Mesenchymal stem cell (in vitro differentiated cells and primary cell): ENCODE results near the gene ACOT7.

Experiments
- DNase-seq: peaks from one replicate; pipeline ENCODE4 v3.0.0-alpha.2; 2013
- H2AFZ ChIP-seq: one replicate; pipeline ENCODE4 v1.6.1; 2013; ENCODE audit warnings: low read depth, mild to moderate bottlenecking, control low read depth, inconsistent platforms, low read length, moderate library complexity
- H2AK5ac ChIP-seq: 2 replicates; pipeline ENCODE4 v1.6.1; 2013; ENCODE audit warnings: low read length, moderate library complexity, mild to moderate bottlenecking, inconsistent platforms; ENCODE audit not compliant: severe bottlenecking
- H2BK120ac ChIP-seq: one replicate; pipeline ENCODE4 v1.6.1; 2013; ENCODE audit warnings: low read depth, mild to moderate bottlenecking, inconsistent platforms, low read length, moderate library complexity
- H2BK12ac ChIP-seq, 2 experiments: one replicate each; pipeline ENCODE4 v1.6.1; 2013; ENCODE audit warnings: inconsistent platforms in 2 of 2, low read length in 2 of 2, mild to moderate bottlenecking in 2 of 2, moderate library complexity in 2 of 2, control low read depth in 1 of 2
- H2BK15ac ChIP-seq: one replicate; pipeline ENCODE4 v1.6.1; 2013; ENCODE audit warnings: mild to moderate bottlenecking, low read depth, inconsistent platforms; ENCODE audit not compliant: poor library complexity, severe bottlenecking
- H2BK5ac ChIP-seq: 2 replicates; pipeline ENCODE4 v1.6.1; 2013; ENCODE audit warnings: low read depth, mild to moderate bottlenecking, low read length, control low read depth, inconsistent platforms; ENCODE audit not compliant: poor library complexity, severe bottlenecking
- H3K14ac ChIP-seq, 2 experiments: one replicate each; pipeline ENCODE4 v1.6.1; 2013; ENCODE audit warnings: inconsistent platforms in 2 of 2, low read length in 2 of 2, control low read depth in 1 of 2, mild to moderate bottlenecking in 1 of 2, moderate library complexity in 1 of 2
- H3K18ac ChIP-seq, 2 experiments: one replicate each; pipeline ENCODE4 v1.6.1; 2013; ENCODE audit warnings: inconsistent platforms in 2 of 2, low read length in 2 of 2, control low read depth in 1 of 2, low read depth in 1 of 2, mild to moderate bottlenecking in 1 of 2
- H3K23ac ChIP-seq, 2 experiments: one replicate each; pipeline ENCODE4 v1.6.1; 2013; ENCODE audit warnings: inconsistent platforms in 2 of 2, low read length in 2 of 2, mild to moderate bottlenecking in 2 of 2, moderate library complexity in 2 of 2, control low read depth in 1 of 2
- H3K27ac ChIP-seq: 2 replicates; pipeline ENCODE4 v1.5.1; 2013; ENCODE audit warnings: mild to moderate bottlenecking, moderate library complexity, low read length, control low read depth, inconsistent platforms; ENCODE audit not compliant: poor library complexity, severe bottlenecking
- H3K27me3 ChIP-seq, 2 experiments: 2 replicates each; pipeline versions ENCODE4 v1.6.1 to v1.7.0; 2013; ENCODE audit warnings: low read length in 2 of 2, mild to moderate bottlenecking in 2 of 2, moderate library complexity in 2 of 2, control low read depth in 1 of 2, inconsistent platforms in 1 of 2; ENCODE audit not compliant: control insufficient read depth in 1 of 2, insufficient read depth in 1 of 2
- H3K36me3 ChIP-seq, 2 experiments: 2 replicates each; pipeline versions ENCODE4 v1.6.1 to v1.7.0; 2013; ENCODE audit warnings: low read length in 2 of 2, control low read depth in 1 of 2, inconsistent platforms in 1 of 2, low read depth in 1 of 2, mild to moderate bottlenecking in 1 of 2; ENCODE audit not compliant: insufficient read depth in 2 of 2, control insufficient read depth in 1 of 2
- H3K4ac ChIP-seq, 2 experiments: one replicate each; pipeline ENCODE4 v1.6.1; 2013; ENCODE audit warnings: inconsistent platforms in 2 of 2, low read length in 2 of 2, mild to moderate bottlenecking in 2 of 2, moderate library complexity in 2 of 2, control low read depth in 1 of 2, low read depth in 1 of 2
- H3K4me1 ChIP-seq: 2 replicates; pipeline ENCODE4 v1.6.1; 2013; ENCODE audit warnings: low read depth, low read length, control low read depth; ENCODE audit not compliant: control insufficient read depth, insufficient read depth
- H3K4me2 ChIP-seq: 2 replicates; pipeline ENCODE4 v1.6.1; 2013; ENCODE audit warnings: low read length, mild to moderate bottlenecking, inconsistent platforms; ENCODE audit not compliant: poor library complexity, severe bottlenecking
- H3K4me3 ChIP-seq, 2 experiments: 2 replicates each; pipeline versions ENCODE4 v1.5.1 to v1.7.0; 2013; ENCODE audit warnings: low read length in 2 of 2, mild to moderate bottlenecking in 2 of 2, control low read depth in 1 of 2, low read depth in 1 of 2; ENCODE audit not compliant: insufficient read depth in 1 of 2
- H3K79me1 ChIP-seq: replicated peaks from 2 replicates; pipeline ENCODE4 v1.6.1; 2013; ENCODE audit warnings: mild to moderate bottlenecking, control low read depth, low read length, inconsistent platforms; ENCODE audit not compliant: poor library complexity, severe bottlenecking
- H3K9ac ChIP-seq: 2 replicates; pipeline ENCODE4 v1.7.0; 2013; ENCODE audit warnings: mild to moderate bottlenecking, low read length, moderate library complexity
- H3K9me3 ChIP-seq: 2 replicates; pipeline ENCODE4 v1.7.0; 2013; ENCODE audit warnings: mild to moderate bottlenecking, low read length; ENCODE audit not compliant: control insufficient read depth
- H4K8ac ChIP-seq: one replicate; pipeline ENCODE4 v1.6.1; 2013; ENCODE audit warnings: inconsistent platforms, mild to moderate bottlenecking, low read length, moderate library complexity
- H4K91ac ChIP-seq: one replicate; pipeline ENCODE4 v1.6.1; 2013; ENCODE audit warnings: mild to moderate bottlenecking, low read length, inconsistent platforms
- WGBS: methylation state at CpG from one replicate; pipeline ENCODE4 v1.1.7; 2013; ENCODE audit warnings: mixed read lengths; 5-methylcytosine and 5-hydroxymethylcytosine counted together

Gene ACOT7

DNA sequence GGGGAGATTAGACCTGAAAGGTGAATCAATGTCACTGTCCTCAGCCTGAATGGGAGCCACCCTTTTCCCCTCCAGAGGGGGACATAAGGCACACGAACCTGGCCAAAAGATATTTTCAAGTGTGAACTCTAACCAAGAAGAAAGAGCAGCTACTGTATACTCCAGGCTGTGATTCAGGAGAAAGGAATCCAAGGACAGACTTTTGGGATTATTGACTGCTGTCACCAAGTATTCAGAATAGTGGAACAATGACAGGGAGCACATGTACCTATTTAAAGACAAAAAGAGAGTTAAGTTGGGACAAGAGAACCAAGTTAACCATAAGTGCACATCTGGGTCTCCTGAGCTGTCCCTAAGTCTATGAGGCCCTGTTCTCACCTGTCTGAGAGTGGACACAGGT is 160.2 kb downstream of the ACOT7 start:
- no peak overlapping the region for H3K4me3 ChIP-seq

DNA sequence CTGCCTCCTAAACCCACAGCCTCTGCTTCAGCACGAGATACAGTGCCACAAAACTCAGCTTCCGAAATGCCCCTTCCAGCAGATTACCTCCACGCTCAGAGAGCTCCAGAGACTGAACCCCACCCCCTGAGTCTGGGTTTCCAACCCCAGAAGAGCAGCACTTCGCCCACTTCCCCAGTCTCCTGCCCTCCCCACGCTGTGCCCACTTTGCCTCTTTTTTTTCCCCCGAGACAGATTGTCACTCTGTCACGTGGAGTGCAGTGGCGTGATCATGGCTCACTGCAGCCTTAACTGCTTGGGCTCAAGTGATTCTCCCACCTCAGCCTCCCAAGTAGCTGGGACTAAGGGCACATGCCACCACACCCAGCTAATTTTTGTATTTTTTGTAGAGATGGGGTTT is 167.9 kb downstream of the ACOT7 start:
- Histone ChIP-seq H3K9me3 (no peaks in the 10 kb centered on the region), H2BK5ac (no peak overlapping the region), H3K4me2 (no peak overlapping the region), H3K27ac (no peak overlapping the region), H2AK5ac (no peak overlapping the region), H3K79me1 (peaks cover 20% of the 10 kb centered on the region), H2AFZ (no peak overlapping the region), H4K8ac (no peak overlapping the region), H3K9ac (no peak overlapping the region), H3K27me3 (no peaks in the 10 kb centered on the region), H2BK15ac (no peak overlapping the region), H3K18ac (no peak overlapping the region), H3K4me3 (no peak overlapping the region), H3K14ac (no peak overlapping the region), H3K36me3 (peaks cover 54 to 66% of the 10 kb centered on the region in 2 experiments), H3K4me1 (peaks cover 9% of the 10 kb centered on the region), H3K23ac (no peak overlapping the region), H2BK120ac (no peak overlapping the region), H2BK12ac (no peak overlapping the region), H3K4ac (no peak overlapping the region), H4K91ac (no peak overlapping the region)
- DNase-seq: no peak
- 93% methylated on average over 8 of the region's 8 CpGs for WGBS

More for the DNA sequence above, 160.2 kb downstream of the ACOT7 start:
- Histone ChIP-seq H3K27me3 (no peaks in the 10 kb centered on the region), H2BK12ac (no peak overlapping the region), H3K9me3 (no peaks in the 10 kb centered on the region), H3K18ac (no peak overlapping the region), H3K4ac (no peak overlapping the region), H3K79me1 (peaks cover 33% of the 10 kb centered on the region), H3K14ac (no peak overlapping the region), H2AK5ac (no peak overlapping the region), H2BK120ac (no peak overlapping the region), H3K23ac (no peak overlapping the region), H4K91ac (no peak overlapping the region), H3K9ac (no peak overlapping the region), H2AFZ (no peak overlapping the region), H3K36me3 (peaks cover 23 to 35% of the 10 kb centered on the region in 2 experiments), H2BK5ac (no peak overlapping the region), H3K4me1 (peaks cover 12% of the 10 kb centered on the region), H2BK15ac (no peak overlapping the region), H3K27ac (no peak overlapping the region), H3K4me2 (no peak overlapping the region), H4K8ac (no peak overlapping the region)
- DNase-seq: no peak
- WGBS: 45% methylated on average over 1 of the region's 1 CpG

DNA sequence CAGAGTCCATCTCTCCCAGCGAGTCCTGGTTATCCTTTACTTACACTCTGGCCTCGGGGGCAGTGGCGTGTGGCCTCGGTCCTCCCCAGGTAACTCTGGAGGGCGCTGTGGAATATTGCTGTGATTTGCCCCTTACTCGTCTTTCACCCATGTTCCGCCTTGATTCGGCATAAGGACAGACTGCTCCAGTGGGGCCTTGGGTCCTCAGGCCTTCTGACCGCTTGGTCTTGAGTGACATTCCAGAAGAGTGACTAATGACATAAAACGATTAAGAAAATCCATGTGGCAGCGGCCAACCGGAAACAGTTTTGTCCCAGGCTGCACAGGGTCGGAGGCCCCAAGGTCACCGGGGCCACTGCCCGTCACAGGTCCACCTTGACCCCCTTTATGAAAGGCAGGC is 168.8 kb downstream of the ACOT7 start:
- 73% methylated on average over 15 of the region's 15 CpGs for WGBS
- H3K23ac ChIP-seq: no peak overlapping the region

DNA sequence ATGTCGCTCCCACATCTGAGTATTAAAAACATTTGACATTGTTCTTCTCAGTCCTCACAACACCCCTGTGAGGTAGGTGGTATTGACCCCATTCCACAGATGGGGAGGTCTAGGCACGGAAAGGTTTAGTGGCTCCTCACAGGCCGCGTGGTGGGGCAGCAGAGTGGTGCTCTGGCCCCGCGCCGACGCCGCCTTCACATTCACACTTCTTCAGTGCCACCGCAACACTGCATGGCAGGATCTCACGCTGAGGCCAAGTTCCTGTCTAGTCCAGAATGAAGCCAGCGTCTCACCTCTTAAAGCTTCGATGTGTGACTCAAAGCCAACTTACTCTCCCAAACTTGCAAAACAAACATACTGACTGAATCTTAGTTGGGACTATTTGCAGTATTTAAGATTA is 169.9 kb downstream of the ACOT7 start:
- peaks cover 15% of the 10 kb centered on the region for H3K79me1 ChIP-seq
- no peak overlapping the region for H2BK12ac ChIP-seq
- H3K18ac ChIP-seq: no peak overlapping the region
- no peak overlapping the region for H2BK120ac ChIP-seq
- DNase-seq: no peak
- no peak overlapping the region for H3K23ac ChIP-seq
- no peak overlapping the region for H2BK5ac ChIP-seq
- H4K91ac ChIP-seq: no peak overlapping the region
- no peak overlapping the region for H3K27ac ChIP-seq
- no peak overlapping the region for H2BK15ac ChIP-seq
- H3K4me1 ChIP-seq: peaks cover 15% of the 10 kb centered on the region
- H3K9me3 ChIP-seq: no peaks in the 10 kb centered on the region
- no peak overlapping the region for H2AK5ac ChIP-seq
- H3K36me3 ChIP-seq: peaks cover 43 to 56% of the 10 kb centered on the region in 2 experiments
- H3K9ac ChIP-seq: no peak overlapping the region
- H2AFZ ChIP-seq: no peak overlapping the region
- no peak overlapping the region for H3K14ac ChIP-seq
- no peak overlapping the region for H3K4me2 ChIP-seq
- H4K8ac ChIP-seq: no peak overlapping the region
- WGBS: 98% methylated on average over 11 of the region's 13 CpGs
- H3K4me3 ChIP-seq: no peak overlapping the region
- no peaks in the 10 kb centered on the region for H3K27me3 ChIP-seq
- H3K4ac ChIP-seq: no peak overlapping the region

More for the DNA sequence above, 168.8 kb downstream of the ACOT7 start:
- no peak for DNase-seq
- H3K18ac ChIP-seq: no peak overlapping the region
- peaks cover 17% of the 10 kb centered on the region for H3K79me1 ChIP-seq
- H3K4me1 ChIP-seq: peaks cover 15% of the 10 kb centered on the region
- peaks cover 52 to 60% of the 10 kb centered on the region in 2 experiments for H3K36me3 ChIP-seq
- no peak overlapping the region for H3K9ac ChIP-seq
- H4K8ac ChIP-seq: no peak overlapping the region
- no peak overlapping the region for H2BK5ac ChIP-seq
- H3K27me3 ChIP-seq: no peaks in the 10 kb centered on the region
- no peak overlapping the region for H3K4ac ChIP-seq
- no peak overlapping the region for H2BK12ac ChIP-seq
- no peak overlapping the region for H3K4me2 ChIP-seq
- H3K9me3 ChIP-seq: no peaks in the 10 kb centered on the region
- no peak overlapping the region for H3K4me3 ChIP-seq
- no peak overlapping the region for H3K14ac ChIP-seq
- no peak overlapping the region for H4K91ac ChIP-seq
- H2AK5ac ChIP-seq: no peak overlapping the region
- H2AFZ ChIP-seq: no peak overlapping the region
- H2BK15ac ChIP-seq: no peak overlapping the region
- H3K27ac ChIP-seq: no peak overlapping the region
- no peak overlapping the region for H2BK120ac ChIP-seq
